Endothelial cell of umbilical vein (primary cell): Measurements from ENCODE around the gene PCSK9. TPM values are rescaled to one million over a fixed set of nuclear protein-coding genes. Genes with fewer than 3 reads are reported as not detected.

Source experiments
- BruUV-seq: library from RNA; stranded (reverse); fragments of 400-500 nt; replicated peaks from 2 replicates; lab custom pipeline; 2021; lab: Mats Ljungman, UMichigan
- CTCF ChIA-PET: fragments of 300-600, 350-600 bp; sonication (Branson Sonifier 250); formaldehyde crosslinking; loops from one replicate; lab custom pipeline; 2021; ENCODE audit warnings: antibody characterized with exemption, inconsistent platforms; lab: Charles Lee
- POLR2A ChIA-PET: fragments of 300-600, 350-600 bp; sonication (Branson Sonifier 250); formaldehyde crosslinking; loops from one replicate; lab custom pipeline; 2021; ENCODE audit warnings: antibody characterized with exemption, inconsistent platforms; lab: Charles Lee
- DNase-seq: peaks from one replicate; pipeline ENCODE4 v3.0.0-alpha.2; 2011; ENCODE audit warnings: low read depth, low spot score
- FAIRE-seq: peaks from 2 replicates; lab custom pipeline; 2011; peaks lifted over from hg19 to GRCh38; lab: Jason Lieb, UNC
- H2AFZ ChIP-seq: 2 replicates; pipeline ENCODE4 v1.6.0; 2012; ENCODE audit warnings: low read depth, low read length, control low read depth, inconsistent platforms
- H3K27ac ChIP-seq: 2 replicates; pipeline ENCODE4 v1.5.1; 2011; ENCODE audit warnings: low read depth, mild to moderate bottlenecking, control low read depth, low read length, moderate library complexity; ENCODE audit not compliant: insufficient read depth
- H3K27me3 ChIP-seq, 2 experiments: 2 replicates each; pipeline versions ENCODE4 v1.6.0 to v1.6.1; 2011; ENCODE audit warnings: low read length in 2 of 2, mixed read lengths in 1 of 2; ENCODE audit not compliant: control insufficient read depth in 2 of 2, insufficient read depth in 2 of 2
- H3K36me3 ChIP-seq, 2 experiments: 2 replicates in 1 of 2; 3 replicates in 1 of 2; pipeline ENCODE4 v1.5.1; 2011; ENCODE audit warnings: low read length in 2 of 2, mild to moderate bottlenecking in 1 of 2, moderate library complexity in 1 of 2; ENCODE audit not compliant: control insufficient read depth in 2 of 2, insufficient read depth in 2 of 2; ENCODE audit errors: extremely low read depth in 1 of 2
- H3K4me1 ChIP-seq: 3 replicates; pipeline ENCODE4 v1.5.1; 2011; ENCODE audit warnings: mild to moderate bottlenecking, low read length; ENCODE audit not compliant: control insufficient read depth, insufficient read depth; ENCODE audit errors: extremely low read depth
- H3K4me2 ChIP-seq: 2 replicates; pipeline ENCODE4 v1.6.1; 2011; ENCODE audit warnings: low read length, control low read depth, mixed read lengths; ENCODE audit not compliant: insufficient read depth
- H3K4me3 ChIP-seq, 3 experiments: fragments of 200-600 bp in 1 of 3; sonication (generic), shearing (Covaris generic) in 1 of 3; replicated peaks in 1 of 3; 2 replicates each; pipeline ENCODE4 v1.5.1; 2011 to 2016; ENCODE audit warnings: control low read depth in 3 of 3, low read length in 3 of 3, mild to moderate bottlenecking in 2 of 3, inconsistent platforms in 1 of 3, low read depth in 1 of 3, moderate library complexity in 1 of 3; ENCODE audit not compliant: insufficient read depth in 1 of 3
- H3K79me2 ChIP-seq: 2 replicates; pipeline ENCODE4 v1.6.0; 2012; ENCODE audit warnings: low read length, inconsistent platforms; ENCODE audit not compliant: control insufficient read depth, insufficient read depth
- H3K9ac ChIP-seq: replicated peaks from 2 replicates; pipeline ENCODE3; 2011; ENCODE audit warnings: low read length, control low read depth; ENCODE audit not compliant: insufficient read depth; ENCODE audit errors: extremely low read depth
- H3K9me1 ChIP-seq: replicated peaks from 3 replicates; pipeline ENCODE4 v1.6.0; 2011; ENCODE audit warnings: mild to moderate bottlenecking, low read length; ENCODE audit not compliant: control insufficient read depth, insufficient read depth; ENCODE audit errors: extremely low read depth
- H3K9me3 ChIP-seq: replicated peaks from 2 replicates; pipeline ENCODE4 v1.5.1; 2012; ENCODE audit warnings: low read length, inconsistent platforms; ENCODE audit not compliant: control insufficient read depth, insufficient read depth
- H4K20me1 ChIP-seq: replicated peaks from 2 replicates; pipeline ENCODE3; 2011; ENCODE audit warnings: mild to moderate bottlenecking, low read length; ENCODE audit not compliant: control insufficient read depth, insufficient read depth; ENCODE audit errors: extremely low read depth
- EZH2 ChIP-seq: IDR thresholded peaks from 2 replicates; pipeline ENCODE4 v1.6.1; 2012; ENCODE audit warnings: borderline replicate concordance, low read depth, mild to moderate bottlenecking, moderate library complexity, low read length, inconsistent platforms; ENCODE audit not compliant: severe bottlenecking
- FOS ChIP-seq: IDR thresholded peaks from 2 replicates; pipeline ENCODE4 v1.6.1; 2011; ENCODE audit warnings: mild to moderate bottlenecking, low read length, moderate library complexity, borderline replicate concordance; ENCODE audit not compliant: insufficient read depth
- GATA2 ChIP-seq: IDR thresholded peaks from 2 replicates; pipeline ENCODE4 v1.7.0; 2011; ENCODE audit warnings: low read depth, mild to moderate bottlenecking, moderate library complexity, mixed read lengths, low read length; ENCODE audit not compliant: insufficient read length, insufficient read depth
- JUN ChIP-seq: IDR thresholded peaks from 2 replicates; pipeline ENCODE4 v1.6.1; 2011; ENCODE audit warnings: borderline replicate concordance, low read depth; ENCODE audit not compliant: insufficient read length, insufficient read depth
- MYC ChIP-seq: IDR thresholded peaks from one replicate; pipeline ENCODE4 v1.6.1; 2011; ENCODE audit warnings: mild to moderate bottlenecking, low read depth, low read length
- POLR2A ChIP-seq: IDR thresholded peaks from 2 replicates; pipeline ENCODE4 v1.6.1; 2012; ENCODE audit warnings: low read depth, mild to moderate bottlenecking, control low read depth, low read length
- POLR2AphosphoS5 ChIP-seq: IDR thresholded peaks from 2 replicates; pipeline ENCODE4 v1.6.1; 2012; ENCODE audit warnings: low read depth, mild to moderate bottlenecking, control low read depth, low read length, moderate library complexity; ENCODE audit not compliant: insufficient read depth
- dilution Hi-C: fragments of 300-500 bp; cut with MboI; formaldehyde crosslinking; loops from one replicate; pipeline ENCODE4 v1.15.0; 2019; ENCODE audit warnings: low sequenced_read_pairs; ENCODE audit not compliant: extremely low pct_ligation_motif_present
- intact Hi-C: fragments of 100-400 bp; cut with micrococcal nuclease; formaldehyde crosslinking; loops from one replicate; pipeline ENCODE4 v1.10.0; 2022
- polyA plus RNA-seq, 4 experiments: library from polyadenylated mRNA; depleted of rRNA in 3 of 4; stranded (reverse) in 3 of 4; unstranded in 1 of 4; fragments of >200 nt; gene quantifications; 2 replicates each; pipeline versions ENCODE4 v1.2.1 to v1.2.3, GENCODE V29; 2011 to 2012; ENCODE audit warnings: missing spikeins in 1 of 4
- total RNA-seq: library from RNA; stranded (reverse); gene quantifications from 2 replicates; pipeline ENCODE4 v1.2.3, GENCODE V29; 2021
- TF ChIP-seq, protein P1 (sequence below), 2 donors: IDR thresholded peaks; 1 replicate in 1 of 2; 2 replicates in 1 of 2; pipeline ENCODE4 v1.5.1; 2011; ENCODE audit warnings: low read length in 2 of 2, mild to moderate bottlenecking in 2 of 2, moderate library complexity in 2 of 2, control low read depth in 1 of 2, inconsistent platforms in 1 of 2, low read depth in 1 of 2; ENCODE audit not compliant: insufficient read depth in 1 of 2; ENCODE audit errors: extremely low read depth in 1 of 2
- TF ChIP-seq, protein P2 (sequence below): IDR thresholded peaks from 2 replicates; pipeline ENCODE4 v1.6.1; 2011; ENCODE audit not compliant: insufficient read depth, insufficient read length

Gene PCSK9
- total and polyA plus RNA-seq, 2 donors (not counting 3 experiments of a cell fraction or from before 2014, with no cell fraction given): 0.17 to 0.35 TPM

DNA sequence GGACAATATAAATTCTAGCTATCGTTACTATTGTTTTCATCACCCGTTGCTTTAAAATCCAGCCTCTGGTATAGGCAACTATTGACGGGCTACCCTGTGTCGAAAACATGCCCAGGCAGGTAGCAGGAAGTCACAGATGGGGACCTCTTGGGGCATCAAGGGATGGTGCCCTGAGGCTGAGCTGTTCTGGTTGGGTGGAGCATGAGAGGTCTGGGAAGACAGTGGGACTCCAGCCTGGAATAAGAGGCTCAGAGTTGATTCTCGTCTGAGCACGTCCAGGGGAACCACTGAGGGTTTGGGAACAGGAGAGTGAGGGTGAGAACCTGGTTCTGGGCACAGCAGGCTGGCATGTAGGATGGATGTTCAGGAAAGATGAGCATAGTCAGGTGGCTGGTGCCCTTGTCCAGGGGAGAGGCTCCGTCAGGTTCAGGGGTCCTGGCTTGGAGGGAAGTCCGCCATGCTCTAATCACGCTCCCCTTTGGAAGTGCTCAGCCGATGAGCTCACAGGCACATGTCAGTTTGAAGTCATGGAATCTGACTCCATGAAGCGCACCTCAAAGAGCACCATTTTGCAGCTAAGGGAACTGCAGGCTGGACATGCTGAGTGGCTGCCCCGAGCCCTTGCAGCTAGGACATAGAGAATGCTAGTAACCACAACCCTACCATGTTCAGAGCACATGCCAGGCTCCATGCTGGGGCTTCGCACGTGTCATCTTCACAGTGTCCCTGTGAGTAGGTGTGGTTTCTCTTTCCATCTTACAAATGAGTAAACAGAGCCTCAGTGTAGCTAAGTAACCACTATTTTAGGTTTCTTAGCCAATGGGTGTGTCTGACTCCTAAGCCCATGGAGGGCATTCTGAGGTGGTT lies 21.0 kb downstream of the PCSK9 start:
- Histone ChIP-seq H2AFZ (no peak overlapping the region), H3K9ac (no peak overlapping the region), H3K4me3 (no peak overlapping the region), H4K20me1 (no peaks in the 10 kb centered on the region), H3K79me2 (no peaks in the 10 kb centered on the region), H3K9me3 (no peaks in the 10 kb centered on the region), H3K4me1 (no peaks in the 10 kb centered on the region), H3K9me1 (no peaks in the 10 kb centered on the region), H3K36me3 (no peaks in the 10 kb centered on the region), H3K27ac (no peak overlapping the region), H3K4me2 (no peak overlapping the region), H3K27me3 (no peaks in the 10 kb centered on the region)
- CTCF ChIA-PET: interaction anchor here (1.1 kb wide), 1 partner anchor 11 kb away, joined by 5 read pairs; no protein-coding TSS in a partner anchor
- TF ChIP-seq, protein P1, sequence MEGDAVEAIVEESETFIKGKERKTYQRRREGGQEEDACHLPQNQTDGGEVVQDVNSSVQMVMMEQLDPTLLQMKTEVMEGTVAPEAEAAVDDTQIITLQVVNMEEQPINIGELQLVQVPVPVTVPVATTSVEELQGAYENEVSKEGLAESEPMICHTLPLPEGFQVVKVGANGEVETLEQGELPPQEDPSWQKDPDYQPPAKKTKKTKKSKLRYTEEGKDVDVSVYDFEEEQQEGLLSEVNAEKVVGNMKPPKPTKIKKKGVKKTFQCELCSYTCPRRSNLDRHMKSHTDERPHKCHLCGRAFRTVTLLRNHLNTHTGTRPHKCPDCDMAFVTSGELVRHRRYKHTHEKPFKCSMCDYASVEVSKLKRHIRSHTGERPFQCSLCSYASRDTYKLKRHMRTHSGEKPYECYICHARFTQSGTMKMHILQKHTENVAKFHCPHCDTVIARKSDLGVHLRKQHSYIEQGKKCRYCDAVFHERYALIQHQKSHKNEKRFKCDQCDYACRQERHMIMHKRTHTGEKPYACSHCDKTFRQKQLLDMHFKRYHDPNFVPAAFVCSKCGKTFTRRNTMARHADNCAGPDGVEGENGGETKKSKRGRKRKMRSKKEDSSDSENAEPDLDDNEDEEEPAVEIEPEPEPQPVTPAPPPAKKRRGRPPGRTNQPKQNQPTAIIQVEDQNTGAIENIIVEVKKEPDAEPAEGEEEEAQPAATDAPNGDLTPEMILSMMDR (IDR thresholded peaks at IDR 0.05; ENCODE audit: extremely low read depth in 1 of 2, insufficient read depth in 1 of 2, low read depth in 1 of 2, low read length in 2 of 2): no peak
- TF ChIP-seq FOS (no peak), JUN (no peak), POLR2AphosphoS5 (no peak), GATA2 (no peak), POLR2A (no peak), MYC (no peak), EZH2 (no peak)
- TF ChIP-seq, protein P2, sequence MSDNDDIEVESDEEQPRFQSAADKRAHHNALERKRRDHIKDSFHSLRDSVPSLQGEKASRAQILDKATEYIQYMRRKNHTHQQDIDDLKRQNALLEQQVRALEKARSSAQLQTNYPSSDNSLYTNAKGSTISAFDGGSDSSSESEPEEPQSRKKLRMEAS: no peak
- FAIRE-seq (no peak), DNase-seq (no peak)
- POLR2A ChIA-PET: no interaction called here
- no TSS peak for BruUV-seq
- intact Hi-C loops: no loop called here
- dilution Hi-C loops: no loop called here
